HG02852 (cell line): ENCODE measurements around the gene USF2.
A peak's percentile ranks its signal among the peaks of the same experiment; 100 is the strongest.
"Not testable (repeated sequence)": the region's sequence is repeated elsewhere in the genome, so short reads cannot be mapped to it uniquely, and the experiment has no call there.

Experiments used
- ATAC-seq: cut with Tn5 transposase; IDR thresholded peaks from one replicate; pipeline ENCODE4 v1.9.1; 2021; ENCODE audit warnings: mild to moderate bottlenecking, moderate library complexity; ENCODE audit not compliant: unreplicated experiment

The USF2 gene, protein sequence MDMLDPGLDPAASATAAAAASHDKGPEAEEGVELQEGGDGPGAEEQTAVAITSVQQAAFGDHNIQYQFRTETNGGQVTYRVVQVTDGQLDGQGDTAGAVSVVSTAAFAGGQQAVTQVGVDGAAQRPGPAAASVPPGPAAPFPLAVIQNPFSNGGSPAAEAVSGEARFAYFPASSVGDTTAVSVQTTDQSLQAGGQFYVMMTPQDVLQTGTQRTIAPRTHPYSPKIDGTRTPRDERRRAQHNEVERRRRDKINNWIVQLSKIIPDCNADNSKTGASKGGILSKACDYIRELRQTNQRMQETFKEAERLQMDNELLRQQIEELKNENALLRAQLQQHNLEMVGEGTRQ

DNA sequence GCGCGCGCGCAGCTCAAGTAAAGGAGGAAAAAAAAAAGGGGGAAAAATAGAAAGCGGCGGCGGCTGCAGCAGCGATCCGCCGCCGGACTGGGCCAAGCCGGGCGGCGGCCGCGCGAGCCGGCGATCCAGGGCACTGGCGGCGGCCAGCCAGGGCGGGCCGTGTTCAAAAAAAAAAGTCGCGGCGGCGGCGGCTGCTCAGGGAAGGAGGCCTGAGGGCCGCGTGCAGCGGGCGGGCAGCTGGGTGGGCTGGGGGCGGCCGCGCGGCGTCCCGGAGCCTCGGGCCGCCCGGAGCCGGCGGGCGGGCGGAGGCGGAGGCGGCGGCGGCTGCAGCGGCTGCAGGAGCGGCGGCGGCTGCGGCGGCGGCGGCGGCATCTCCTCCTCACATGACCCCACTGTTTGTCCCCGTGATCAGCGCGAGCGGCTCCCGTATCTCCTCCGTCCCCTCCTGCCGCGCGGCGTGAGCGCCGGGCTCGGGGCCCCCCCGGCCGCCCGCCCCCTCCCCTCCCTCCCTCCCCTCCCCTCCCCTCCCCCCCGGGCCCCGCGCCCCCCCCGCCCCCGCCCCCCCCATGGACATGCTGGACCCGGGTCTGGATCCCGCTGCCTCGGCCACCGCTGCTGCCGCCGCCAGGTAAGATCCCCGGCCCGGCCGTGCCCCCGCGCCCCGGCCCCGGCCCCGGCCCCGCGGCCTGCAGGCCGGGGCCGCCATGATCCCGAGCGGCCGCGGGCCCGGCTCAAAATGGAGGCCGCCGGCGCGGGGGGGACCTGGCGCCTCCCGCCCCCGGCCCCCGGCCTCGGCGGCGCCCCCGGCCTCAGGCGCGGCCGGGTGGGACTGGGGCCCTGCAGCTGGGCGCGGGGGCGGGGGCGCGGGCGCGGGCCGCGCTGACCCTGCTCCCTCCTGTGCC, at the start of gene USF2:
Gene USF2, plus strand, starts transcription at position 427 of the 902 bp plus-strand sequence. Its CDS starts 140 bp downstream, at position 567.
- ATAC-seq, result peak; percentile 23

DNA sequence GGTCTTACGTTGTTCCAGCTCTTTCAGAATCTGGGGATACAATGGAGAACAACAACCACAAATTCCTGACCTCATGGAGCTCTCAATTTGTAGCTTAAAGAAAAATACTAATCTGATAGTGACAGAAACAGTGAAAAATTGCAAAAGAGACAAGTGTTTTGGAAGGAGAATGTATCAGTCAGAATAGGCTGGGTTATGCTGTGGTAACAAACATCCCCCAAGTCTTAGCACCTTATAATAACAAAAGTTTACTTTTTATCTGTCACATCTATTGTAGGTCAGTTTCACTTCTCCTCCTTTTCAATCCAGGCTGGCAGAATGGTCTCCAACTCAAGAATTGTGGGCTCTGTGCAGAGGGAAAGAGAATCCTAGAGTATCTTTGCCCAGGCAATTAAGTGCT, 49.8 kb upstream of the USF2 start:
- ATAC-seq, result no peak

DNA sequence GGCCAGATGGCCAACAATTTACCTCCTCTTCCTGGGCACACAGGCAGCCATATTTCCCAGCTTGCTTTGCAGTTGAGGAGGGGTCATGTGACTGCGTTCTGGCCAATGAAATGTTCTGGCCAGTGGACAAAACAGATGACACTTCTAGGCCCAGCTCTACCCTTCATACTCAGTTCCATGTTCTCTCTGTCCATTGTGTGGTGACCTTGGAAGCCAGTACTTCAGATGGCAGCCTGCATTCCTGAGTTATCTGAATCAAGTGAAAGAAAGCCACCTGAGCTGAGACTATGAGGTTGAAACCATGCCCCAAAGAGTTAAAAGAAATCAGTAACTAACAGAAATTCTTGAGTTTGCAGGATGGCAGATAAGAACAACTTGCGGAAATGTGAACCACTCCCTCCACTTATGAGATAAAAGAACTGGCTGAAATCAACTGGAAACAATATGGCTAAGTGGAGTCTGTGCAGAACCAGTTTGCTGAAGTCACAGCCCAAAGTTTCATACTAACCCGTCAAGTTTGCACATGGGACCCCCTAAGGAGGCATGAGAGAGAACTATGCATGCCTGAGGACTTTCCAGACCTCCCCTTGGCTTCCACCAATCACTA, 48.3 kb upstream of the USF2 start:
- ATAC-seq, result no peak

DNA sequence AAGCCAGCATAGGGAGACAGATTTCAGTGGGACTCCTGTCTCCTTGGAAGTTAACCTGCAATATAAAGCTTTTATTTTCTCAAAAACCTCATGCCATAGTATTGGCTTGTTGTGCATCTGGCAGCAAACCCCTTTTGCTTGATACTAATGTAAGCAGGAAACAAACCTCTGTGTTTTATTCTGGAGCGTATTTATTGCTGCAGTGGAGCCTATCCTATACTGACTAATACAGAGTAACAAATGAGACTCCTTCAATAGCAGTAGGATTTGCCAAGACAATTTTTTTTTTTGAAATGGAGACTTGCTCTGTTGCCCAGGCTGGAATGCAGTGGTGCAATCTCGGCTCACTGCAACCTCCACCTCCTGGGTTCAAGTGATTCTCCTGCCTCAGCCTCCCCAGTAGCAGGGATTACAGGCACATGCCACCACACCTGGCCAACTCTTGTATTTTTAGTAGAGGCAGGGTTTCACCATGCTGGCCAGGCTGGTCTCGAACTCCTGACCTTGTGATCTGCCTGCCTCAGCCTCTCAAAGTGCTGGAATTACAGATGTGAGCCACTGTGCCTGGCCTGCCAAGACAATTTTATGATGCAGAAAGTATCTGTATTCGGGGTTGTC, 47.7 kb upstream of the USF2 start:
- not testable (repeated sequence) for ATAC-seq

DNA sequence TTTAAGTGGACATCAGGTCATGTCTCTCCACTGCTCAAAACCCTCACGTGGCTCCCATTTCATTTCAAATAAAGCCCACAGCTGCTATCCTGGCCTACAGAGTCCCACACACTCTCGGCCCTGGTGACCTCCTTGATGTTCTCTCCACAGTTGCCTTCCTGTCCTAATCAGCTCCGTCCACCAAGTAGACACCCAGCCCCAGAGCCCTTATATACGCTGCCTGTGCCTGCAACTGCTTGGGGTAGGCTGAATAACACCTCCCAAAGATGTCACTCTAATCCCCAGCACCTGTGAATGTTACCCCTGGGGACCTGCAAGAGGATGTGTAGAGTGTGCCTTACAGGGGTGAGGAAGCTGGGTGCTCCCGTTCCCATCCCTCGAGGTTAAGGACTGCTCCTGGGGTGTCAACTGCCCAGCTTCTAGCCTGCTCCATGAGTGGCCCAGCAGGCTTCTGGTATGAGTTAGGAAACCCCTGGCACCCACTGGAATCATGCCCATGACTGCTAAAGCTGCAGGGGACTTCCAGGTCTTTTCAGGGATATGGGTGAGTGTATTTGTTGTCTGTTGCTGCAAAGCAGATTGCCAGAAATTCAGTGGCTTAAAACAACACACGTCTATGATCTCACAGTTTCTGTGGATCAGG, 46.3 kb upstream of the USF2 start:
- ATAC-seq, result no peak

DNA sequence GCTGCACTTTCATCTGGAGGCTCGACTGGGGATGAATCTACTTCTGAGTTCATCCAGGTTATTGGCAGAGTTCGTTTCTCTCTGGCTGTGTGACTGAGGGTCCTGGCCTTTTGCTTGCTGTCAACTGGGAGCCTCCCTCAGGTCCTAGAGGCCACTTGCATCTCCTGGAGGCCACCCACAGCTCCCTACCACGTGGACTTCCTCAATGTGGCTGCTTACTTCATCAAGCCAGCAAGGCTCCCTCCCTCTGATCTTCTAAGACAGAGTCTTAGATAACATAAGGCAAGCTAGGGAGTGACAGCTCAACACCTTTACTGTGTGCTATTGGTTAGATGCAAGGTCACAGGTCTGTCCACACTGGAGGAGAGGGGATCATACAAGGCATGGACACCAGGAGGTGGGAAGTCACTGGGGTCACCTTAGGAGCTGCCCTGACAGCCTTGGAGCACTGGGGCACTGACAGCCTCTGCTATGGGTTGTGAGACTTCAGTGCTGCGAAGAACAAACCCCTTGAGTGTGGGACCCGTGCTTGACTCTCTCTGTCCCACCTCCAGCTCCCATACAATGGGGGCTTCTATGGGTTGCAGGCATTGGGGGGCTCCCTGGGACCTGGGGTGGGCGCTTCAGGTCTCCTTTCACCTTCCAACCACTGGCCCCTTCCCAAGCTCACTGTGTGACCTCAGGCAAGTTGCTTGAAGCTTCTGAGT, 45.5 kb upstream of the USF2 start:
- ATAC-seq, result no peak

DNA sequence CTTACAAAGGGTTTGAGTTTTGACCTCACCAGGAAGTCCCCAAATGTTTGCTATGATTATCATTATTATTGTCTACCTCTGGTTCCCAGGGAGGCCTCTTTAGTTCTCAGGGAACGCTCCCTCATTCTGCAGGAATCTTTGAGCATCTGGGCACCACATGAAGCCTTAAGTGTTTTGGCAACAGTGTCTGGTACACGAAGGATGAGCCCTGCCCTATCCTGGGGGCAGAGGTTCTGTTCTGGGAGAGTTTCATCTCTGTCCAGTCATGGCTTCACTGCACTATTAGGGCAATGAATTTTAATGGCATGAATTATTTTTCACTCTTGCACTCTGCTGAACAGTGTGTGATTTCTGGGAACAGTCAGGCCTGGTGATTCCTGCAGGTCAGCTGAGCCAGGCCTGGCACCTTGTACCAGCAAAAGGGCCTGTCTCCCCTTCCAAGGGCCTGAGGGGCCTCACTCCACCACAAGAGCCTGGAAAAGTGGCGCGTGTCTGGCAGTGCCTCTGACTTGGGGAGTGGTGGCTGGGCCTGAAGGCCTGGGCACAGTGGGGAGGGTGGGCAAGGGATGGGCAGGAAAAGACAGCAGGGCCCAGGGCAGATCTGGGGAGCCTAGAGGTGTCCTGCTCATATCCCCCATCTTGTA, 44.8 kb upstream of the USF2 start:
- no peak for ATAC-seq

DNA sequence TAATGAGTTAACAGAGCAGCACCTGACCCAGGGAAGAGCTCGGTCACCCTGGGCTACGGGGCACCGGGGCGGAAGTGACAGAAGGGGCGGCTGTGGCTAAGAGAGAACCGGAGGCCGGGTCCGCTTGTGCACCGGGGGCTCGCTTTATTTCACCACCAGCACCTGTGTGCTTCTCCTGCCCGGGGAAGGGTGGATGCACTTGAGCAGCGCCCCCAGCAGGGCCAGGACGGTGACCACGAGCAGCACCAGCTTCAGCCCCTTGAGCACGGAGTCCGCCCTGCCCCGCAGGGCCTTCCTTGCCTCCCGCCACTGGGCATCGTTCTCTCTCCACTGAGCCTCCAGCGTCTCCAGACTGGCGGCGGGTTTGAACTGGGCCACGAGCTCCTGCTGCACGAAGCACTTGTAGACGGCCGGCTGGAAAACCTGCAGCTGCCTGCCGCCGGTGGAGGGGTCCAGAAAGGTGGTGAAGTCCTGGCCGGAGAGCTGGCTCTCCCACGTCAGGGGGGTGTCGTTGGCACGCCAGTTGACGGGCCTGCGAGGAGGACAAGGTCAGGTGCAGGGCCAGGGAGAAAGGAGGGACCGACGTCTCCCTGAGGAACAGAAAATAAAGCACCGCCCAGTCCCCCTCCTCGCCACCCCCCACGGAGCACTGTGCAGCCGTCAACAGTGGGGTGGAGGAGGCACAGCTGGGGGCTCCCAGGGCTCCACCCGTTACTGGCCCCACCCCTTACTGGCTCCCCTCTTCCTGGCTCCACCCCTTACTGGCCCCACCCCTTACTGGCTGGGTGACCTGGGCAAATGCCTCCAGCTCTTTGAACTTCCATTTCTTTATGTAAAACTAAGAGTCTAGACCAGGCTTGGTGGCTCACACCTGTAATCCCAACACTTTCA, 43.8 kb upstream of the USF2 start:
- ATAC-seq, result no peak

DNA sequence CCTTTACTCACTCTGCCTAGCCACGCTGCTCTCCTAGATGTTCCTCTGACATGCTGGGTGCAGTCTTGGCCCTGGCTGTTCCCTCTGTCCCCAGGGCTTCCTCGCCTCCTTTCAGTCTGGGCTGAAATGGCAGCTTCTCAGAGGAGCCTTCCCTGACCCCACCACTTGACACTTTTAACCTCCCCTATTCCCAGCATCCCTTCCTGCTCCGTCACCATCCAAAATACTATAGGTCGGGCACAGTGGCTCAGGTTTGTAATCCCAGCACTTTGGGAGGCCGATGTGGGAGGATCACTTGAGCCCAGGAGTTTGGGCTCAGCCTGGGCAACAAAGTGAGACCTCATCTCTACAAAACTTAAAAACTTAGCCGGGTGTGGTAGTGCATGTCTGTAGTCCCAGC, 42.8 kb upstream of the USF2 start:
- no peak for ATAC-seq

DNA sequence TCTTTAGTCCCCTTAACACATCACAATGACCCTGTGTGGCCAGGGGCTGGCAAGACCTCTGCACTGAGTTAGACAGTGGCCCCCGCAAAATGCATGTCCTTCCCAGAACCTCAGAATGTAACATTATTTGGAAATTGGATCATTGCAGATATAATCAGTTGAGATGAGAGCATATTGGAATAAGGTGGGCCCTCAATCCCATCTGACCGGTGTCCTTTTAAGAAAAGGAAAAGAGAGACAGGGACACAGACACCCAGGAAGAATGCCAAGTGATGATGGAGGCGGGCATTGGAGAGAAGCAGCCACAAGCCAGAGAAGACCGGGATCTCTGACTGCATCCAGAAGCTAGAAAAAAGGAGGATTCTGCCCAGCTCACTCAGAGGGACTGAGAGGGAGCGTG, 42.0 kb upstream of the USF2 start:
- no peak for ATAC-seq

DNA sequence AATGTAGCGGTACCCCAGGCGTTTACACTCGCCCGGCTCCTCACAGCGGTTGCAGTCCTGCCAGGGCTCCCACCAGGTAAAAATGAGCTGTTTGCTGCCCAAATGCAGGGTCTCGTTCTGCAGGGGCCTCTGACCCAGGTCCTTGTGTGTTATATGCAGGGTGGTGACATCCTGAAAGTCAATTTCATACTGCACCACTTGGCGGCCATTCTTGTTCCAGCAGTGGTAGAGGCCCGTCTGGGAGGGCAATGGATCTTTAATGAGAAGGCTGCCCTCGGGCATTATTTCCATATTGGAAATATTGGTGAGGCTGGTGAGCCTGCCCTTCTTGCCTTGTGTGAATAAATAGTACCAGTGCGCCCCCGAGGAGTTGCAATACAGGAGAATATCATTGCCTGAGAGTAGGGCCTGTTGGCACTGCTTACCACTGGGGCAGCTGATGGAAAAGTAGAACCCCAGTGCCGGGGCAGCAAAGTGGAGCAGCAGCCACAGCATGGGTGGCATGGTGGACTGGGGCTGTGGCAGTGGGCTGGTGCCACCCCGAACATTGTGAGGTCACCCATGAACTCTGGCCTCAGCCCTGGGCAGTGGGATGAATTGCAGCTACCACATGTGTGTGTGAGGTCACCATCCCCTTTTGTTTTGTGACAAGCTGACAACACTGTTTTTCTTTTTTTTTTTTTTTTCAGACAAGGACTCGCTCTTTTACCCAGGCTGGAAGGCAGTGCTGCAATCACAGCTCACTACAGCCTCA, 40.4 kb upstream of the USF2 start, which contains the start of gene FAM187B:
Gene FAM187B, minus strand, starts transcription at position 563 of the 754 bp plus-strand sequence. Its CDS starts 59 bp downstream, at position 504.
- ATAC-seq, result no peak

DNA sequence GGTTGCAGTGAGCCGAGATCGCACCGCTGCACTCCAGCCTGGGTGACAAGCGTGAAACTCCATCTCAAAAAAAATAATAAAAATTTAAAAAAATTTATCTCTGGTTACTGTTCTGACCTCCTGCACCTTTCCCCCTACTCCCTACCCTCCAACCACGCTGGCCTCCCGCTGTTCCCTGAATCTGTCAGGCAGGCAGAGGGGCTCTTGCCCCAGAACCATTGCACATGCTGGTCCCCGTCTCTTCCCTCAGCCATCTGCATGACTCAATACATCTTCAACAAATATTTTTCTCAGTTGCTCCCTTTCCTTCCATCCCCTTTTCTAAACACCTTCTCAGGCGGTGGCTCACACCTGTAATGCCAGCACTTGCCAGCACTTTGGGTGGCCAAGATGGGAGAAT, 39.2 kb upstream of the USF2 start:
- no peak for ATAC-seq

DNA sequence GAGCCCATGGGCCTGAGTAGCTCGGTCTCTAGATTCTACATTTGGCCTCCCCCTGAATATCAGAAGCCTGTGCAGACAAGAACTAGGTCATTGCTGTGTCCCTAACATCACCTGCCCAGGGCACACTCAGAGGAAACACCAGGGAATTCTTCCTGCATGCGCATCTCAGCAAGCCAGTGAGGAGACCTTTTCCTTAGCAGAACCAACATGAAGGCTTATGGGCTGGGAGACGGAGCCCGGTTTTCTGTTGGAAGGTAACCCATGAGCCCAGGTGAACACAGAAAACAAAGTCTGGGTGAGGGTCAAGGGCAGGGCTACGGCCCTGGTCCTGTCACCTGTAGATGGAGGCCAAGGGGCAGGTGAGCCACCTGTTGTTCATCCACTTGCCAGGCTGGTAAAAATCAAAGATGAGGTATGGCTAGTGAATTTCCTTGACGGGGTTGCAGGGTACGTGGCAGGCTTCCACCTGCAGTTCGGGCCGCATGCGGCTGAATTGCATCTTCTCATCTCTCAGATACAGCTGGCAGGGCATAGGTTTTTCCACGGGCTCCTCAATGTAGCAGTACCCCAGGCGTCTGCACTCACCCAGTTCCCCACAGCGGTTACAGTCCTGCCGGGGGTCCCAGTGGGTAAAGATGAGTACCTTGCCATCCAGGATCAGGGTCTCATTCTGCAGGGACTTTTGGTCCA, 36.7 kb upstream of the USF2 start:
- ATAC-seq, result no peak

DNA sequence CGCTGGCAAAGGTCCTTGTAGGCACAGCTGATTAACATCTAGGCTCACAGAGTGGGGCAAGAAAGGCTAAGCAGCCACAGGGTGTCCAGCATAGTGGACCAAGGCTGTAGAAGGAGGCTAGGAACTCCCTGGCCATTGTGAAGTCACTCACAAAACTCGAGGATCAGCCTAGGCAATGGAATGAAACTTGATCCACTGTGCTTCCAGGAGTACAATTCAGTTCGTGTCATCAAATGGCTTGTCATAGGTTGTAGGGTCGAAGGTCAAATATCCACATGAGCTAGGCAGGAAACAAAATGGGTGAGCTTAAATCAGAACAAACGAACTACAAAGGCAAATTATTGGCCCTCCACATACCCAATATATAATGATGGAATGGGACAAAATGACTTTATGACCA, 35.9 kb upstream of the USF2 start:
- ATAC-seq, result no peak

DNA sequence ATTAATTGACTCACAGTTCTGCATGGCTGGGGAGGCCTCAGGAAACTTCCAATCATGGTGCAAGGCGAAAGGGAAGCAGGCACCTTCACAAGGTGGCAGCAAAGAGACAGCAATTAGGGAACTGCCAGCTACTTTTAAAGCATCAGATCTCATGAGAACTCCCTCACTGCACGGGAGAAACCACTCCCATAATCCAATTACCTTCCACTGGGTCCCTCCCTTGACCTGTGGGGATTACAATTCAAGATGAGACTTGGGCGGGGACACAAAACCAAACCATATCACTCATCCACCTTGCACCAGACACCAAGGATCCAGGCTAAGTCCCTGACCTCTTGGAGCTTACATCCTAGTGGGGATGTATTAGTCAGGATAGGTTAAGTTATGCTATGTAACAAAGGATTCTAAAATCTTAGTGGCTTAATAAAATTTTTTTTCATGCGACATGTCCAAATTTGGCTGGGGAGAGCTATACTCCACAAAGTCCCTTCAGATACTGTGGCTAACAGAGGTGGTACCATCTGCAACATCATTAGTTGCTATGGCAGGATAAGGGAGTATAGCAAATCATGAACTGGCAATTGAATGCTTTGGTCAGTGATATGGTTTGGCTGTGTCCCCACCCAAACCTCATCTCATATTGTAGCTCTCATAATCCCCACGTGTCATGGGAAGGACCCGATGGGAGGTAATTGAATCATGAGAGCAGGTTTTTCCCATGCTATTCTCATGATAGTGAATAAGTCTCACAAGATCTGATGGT, 31.9 kb upstream of the USF2 start:
- ATAC-seq, result no peak

DNA sequence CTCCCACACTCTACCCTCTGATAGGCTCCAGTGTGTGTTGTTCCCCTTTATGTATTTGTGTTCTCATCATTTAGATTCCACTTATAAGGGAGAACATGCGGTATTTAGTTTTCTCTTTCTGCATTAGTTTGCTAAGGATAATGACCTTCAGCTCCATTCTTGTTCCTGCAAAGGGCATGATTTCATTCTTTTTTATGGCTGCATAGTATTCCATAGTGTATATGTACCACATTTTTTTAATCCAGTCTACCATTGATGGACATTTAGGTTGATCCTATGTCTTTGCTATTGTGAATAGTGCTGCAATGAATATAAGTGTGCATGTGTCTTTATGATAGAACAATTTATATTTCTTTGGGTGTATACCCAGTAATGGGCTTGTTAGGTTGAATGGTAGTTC, 29.2 kb upstream of the USF2 start:
- not testable (repeated sequence) for ATAC-seq
